NCI-H510A (cell line): ENCODE results near the gene ATP10B.
"Not testable (repeated sequence)": the region's sequence is repeated elsewhere in the genome, so short reads cannot be mapped to it uniquely, and the experiment has no call there.

Source experiments
- DNase-seq: peaks from one replicate; lab custom pipeline; 2025; lab: John Stamatoyannopoulos, UW

Gene ATP10B

DNA sequence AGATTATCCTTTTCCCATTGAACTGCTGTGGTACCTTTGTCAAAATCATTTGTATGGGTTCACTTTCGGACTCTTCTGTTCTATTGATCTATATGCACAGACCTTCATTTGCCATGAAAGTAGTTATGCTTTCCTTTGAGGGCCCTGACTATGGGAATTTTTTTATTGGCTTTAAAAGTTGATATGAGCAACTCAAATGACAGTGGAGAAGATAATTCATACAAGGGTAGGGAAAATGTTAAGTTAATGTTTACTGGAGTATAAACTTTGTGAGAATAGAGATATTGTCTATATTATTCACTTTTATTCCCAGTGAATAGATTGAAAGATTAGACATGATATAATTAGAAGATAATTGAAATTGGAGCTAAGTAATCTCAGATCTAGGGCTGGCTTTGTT lies 94.8 kb downstream of the ATP10B start:
- DNase-seq, result no peak

DNA sequence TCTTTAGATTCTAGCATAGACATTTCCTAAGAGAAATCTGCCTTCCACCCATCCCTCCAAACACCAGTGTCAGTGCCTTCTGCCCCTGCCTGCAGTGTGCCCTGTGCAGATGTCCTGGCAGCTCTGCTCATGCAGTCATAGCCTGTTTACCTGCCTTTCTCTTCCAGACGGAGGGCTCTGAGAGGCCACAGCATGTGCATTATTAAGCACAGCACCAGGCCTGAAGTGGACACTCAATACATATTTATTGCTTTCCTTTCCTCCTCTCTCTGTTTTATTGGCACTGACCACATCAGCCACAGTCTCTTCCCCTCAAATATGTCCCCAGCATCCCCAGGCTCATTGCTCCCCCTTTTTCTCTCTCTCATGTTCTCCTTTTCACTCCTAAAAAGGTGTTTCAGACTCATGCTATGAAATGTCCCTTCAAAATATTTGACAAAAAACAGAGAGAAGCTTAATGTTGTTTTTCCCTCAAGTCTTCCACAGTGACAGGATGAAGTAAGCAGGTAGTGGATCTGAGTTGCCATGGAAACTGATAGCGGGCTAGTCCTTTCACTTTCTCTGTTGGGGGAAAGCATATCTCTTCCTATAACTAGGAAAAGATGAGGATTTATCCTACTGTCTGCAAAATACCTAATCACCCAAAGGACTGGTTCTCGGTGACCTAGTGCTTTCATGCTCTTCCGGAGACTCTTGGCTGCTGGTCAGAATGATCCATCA lies 100.9 kb downstream of the ATP10B start:
- no peak for DNase-seq

DNA sequence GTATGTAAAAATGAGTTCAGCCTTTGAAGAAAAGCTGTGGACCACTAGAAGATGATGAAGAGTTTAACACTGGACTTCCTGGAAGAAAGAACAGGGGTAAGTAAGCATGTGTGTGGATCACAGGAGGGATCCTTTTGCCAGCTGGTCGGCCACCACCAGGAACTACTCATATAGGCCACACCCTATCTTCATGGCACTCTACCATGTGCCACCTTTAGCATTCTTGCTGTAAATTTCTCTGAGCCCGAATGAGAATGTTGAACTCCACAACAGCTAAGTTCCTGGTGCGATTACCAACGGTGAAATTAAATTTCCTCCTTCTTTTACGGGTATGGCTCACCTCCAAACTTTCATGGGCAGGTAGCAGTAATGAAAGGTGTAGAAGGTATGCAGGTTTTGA lies 102.3 kb downstream of the ATP10B start:
- DNase-seq, result no peak

DNA sequence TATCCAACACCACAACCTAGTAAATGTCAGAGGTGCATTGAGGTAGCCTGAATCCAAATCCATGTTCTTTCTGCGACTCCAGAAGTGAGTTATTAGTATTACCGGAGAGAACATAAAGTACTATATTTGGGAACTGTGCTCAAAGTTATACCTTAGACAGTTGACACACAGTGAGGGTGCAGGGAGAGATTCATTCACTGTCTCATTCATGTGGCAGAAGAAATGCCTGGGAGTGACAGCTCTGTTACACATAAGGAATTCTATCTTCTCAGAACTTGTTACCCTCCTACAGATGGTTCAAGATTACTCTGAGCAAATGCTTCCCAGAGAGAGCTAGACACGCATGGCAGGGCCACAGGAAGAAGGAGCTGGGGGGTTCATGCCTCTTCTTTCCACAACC lies 103.0 kb downstream of the ATP10B start:
- DNase-seq, result no peak

DNA sequence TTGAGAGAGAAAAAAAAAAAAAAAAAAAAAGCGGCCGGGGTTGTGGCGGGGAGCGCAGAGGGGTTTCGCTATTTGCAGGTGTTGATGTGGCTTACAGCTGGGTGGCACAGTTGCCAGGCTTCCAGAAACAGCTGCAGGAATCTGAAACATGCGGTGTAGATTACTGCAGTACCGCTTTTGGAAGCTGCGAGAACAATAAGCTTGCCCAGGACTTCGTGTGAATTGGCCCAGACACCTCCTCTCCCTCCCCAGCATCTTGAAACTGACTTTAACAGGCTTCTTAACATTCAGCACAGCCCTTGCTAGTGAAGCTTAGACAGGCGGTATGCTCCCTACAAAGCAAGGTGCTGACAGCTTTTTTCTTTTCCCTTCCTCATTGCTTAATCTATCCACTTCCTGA lies 104.0 kb downstream of the ATP10B start:
- DNase-seq, result no peak

DNA sequence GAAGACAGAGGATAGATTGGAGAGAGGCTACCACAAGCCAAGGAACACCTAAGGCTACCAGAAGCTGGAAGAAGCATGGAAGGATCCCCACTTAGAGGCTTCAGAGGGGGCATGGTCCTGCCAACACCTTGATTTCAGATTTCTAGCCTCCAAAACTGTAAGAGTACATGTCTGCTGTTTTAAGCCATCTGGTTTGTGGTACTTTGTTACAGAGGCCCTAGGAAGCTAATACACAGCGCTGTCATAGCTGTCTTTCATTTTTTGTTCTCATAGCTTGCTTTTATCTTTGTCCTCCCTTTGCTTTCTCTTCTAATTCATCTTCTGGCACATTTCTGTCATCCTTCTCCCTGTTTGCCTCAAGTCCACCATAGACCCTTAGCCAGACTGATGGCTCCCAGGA lies 104.5 kb downstream of the ATP10B start:
- no peak for DNase-seq

DNA sequence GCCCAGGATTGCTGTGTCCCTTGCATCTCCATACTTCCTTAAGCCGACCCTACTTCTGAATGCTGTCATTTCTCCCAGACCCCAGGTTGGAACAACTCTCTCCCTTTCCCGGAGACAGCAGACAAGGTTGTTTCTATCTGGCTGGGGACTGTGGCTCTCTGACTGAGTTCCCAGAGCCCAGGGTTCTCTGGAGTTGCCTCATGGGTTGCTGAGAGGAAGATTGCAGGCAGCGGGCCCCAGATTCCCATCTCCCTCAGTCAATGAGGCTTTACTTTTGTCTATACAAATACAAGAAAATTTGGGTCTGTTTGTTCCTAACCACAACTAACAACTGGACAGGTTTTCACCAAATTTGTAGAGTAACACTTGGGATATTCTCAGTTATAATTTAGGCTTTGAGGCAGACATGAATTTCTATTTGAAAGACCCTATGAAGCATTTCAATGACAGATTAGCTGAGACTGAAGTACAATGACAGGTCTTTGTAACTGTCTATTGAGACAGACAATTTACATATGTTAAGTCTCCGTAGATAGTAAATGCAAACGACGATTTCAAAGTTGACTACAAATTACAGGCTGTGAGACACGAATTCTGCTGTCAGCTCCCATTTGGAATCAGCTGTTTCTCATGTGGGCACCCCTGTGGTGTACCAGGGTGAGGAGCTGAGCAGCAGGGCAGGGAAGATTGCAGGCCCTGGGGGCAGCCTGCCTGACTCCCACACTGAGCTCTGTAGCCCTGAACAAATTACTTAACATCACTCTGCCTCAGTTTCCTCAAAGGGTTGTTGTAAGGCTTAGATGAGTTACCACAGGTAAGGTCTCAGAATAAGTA lies 107.5 kb downstream of the ATP10B start:
- DNase-seq, result no peak

DNA sequence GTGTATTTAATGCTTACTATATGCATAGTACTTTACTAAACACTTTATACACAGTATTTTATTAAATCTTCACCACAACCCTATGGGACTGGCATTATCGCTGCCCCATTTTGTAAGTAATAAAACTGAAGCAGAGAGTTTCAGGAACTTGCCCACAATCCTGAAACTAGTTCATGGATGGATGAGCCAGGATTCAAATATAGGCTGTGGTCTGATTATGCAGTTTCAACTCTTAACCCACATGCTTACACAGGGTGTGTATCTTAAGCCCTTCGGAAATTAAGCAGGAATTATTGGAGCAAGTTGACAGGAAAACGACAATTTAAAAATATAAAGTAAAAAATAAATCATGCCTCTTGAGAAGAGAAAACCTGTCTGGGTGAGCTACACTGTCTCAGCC lies 109.0 kb downstream of the ATP10B start:
- DNase-seq, result no peak

DNA sequence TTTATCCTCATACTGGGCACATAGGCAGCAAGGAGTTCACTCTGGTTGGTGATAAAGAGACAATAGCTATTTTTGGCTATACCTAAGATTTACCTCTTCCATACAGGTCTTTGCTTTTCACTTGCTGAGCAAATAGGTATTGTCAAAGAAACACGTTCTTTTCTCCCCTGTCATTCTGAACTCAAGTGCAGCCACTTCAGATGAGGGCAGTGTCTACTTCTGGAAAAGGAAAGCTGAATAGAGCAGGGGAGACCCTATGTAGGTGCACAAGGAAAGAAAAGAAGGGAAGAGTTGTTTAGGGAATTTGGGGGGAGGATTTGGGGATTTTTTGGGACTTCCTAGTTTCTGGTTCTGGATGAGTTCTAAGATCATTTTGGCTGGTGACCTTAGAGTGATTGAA lies 109.6 kb downstream of the ATP10B start:
- no peak for DNase-seq

DNA sequence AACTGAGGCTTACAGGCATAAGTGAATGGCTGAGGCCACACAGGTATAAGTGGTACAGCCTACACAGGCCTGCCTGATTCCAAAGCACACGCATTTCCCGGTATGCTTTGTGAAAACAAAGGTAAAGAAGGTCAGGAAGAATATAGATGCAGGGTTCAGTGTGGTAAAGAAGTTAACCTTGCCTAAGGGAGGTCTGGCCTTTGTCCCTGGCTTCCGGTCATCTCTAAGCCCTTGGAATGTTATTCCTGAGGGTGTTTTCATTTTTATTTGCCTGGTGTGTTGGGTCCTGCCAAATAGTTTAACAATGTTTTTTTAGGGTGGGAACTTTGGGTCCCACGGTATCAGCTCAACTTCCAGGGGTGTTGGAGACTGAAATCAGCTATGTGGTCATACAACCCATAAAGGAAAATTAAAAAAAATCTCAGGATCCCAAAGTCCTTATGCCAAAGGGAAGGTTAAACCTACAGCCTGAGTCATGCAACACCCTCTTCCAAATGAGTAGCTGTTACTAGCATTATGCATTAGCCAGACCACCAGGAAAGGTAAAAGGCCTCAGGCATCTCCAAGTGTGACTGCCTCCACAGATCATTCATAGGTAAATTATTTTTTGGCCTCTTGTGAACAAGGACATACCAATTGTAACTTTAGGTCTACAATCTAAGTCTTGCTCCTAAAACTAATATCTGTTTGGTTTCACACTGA lies 124.6 kb downstream of the ATP10B start:
- no peak for DNase-seq

DNA sequence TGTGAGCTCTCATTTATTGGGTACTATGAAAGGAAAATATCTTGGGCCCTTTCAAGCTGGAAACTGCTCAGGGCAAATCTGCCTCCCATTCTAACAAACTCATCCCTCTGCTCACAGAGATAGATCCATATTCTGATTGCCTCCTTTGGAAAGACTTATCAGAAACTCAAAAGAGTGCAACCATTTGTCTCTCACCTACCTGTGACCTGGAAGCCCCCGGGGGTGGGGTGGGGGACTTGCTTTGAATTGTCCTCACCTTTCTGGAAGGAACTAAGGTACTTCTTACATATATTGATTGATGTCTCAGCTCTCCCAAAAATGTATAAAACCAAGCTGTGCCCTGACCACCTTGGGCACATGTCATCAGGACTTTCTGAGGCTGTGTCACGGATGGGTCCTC lies 125.3 kb downstream of the ATP10B start:
- no peak for DNase-seq

DNA sequence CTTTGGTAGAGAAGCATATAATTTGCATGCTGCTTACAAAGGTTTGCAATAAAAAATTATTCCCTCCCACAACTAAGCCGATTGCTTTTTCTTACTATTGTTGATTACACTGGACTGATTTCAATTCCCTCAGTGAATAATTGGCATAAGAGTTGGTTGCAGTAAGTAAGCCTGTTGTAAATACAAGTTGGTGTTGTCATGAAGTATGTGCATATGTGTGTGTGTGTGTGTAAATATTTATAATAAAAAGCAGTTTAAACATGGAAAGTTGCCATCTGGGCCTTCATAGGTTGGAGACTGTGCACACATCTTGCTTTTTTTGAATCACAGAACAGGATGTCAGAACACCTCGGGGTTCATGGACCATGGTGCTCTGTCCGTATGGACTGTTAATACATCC lies 131.2 kb downstream of the ATP10B start:
- DNase-seq, result no peak

DNA sequence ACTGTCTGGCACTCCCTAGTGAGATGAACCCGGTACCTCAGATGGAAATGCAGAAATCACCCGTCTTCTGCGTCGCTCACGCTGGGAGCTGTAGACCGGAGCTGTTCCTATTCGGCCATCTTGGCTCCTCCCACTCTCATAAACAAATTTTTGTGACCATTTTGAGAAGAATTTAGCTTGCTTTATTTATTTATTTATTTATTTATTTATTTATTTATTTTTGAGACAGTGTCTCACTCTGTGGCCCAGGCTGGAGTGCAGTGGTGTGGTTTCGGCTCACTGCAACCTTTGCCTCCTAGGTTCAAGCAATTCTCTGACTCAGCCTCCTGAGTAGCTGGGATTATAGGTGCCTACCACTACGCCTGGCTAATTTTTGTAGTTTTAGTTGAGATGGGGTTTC lies 136.5 kb downstream of the ATP10B start:
- DNase-seq, result not testable (repeated sequence)

DNA sequence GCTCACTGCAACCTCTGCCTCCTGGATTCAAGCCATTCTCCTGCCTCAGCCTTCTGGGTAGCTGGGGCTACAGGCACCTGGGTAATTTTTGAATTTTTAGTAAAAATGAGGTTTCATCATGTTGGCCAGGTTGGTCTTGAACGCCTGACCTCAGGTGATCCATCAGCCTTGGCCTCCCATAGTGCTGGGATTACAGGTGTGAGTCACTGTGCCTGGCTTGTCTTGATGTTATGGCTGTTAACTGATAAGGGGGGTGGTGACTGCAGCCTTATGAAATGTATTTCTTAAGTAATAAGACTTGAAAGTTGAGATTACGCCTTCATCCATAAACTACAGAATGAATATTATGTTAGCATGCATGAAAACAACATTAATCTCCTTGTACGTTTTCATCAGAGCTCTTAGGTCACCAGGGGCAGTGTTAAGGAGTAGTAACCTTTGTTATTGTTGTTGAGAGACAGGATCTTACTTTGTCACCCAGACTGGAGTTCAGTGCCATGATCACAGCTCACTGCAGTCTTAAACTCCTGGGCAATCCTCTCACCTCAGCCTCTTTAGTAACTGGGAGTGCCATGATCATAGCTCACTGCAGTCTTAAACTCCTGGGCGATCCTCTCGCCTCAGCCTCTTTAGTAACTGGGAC lies 148.3 kb downstream of the ATP10B start:
- no peak for DNase-seq

DNA sequence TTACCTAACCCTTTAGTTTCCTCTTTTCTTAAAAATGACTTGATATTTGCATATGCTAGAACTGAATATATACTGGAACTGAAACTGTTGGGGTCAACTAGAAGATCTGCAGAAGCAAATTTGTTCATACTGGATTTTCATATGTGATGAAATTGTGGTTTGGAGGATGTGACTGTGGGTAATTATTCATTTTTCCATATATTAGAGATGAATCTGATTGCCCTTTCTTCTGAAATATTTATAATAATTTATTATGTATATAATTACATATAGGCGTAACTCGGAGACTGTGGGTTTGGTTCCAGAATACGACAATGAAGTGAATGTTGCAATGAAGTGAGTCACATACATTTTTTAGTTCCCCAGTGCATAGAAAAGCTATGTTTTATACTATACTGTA lies 149.1 kb downstream of the ATP10B start:
- no peak for DNase-seq

DNA sequence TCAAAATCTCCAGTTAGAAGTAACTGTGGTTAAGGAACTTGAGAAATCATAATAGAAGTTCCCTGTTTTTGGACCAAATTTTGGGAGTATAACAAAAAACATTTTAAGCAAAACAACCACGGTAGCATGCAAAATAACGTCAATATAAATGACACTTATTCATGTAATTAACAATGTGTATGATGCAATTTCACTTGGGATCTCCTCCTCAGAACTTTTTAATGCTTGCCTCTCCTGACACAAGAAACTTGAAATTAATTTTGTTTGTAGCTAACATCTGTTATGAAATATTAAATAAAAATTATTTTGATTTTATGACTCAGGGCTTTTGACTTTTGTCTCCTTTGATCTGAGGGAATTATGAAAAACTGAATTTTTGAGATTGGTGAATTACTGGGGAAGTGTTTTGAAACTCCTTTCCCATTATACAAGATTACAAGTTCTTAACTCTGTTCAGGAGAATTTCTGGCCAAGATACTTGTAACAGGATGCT lies 149.7 kb downstream of the ATP10B start:
- no peak for DNase-seq

DNA sequence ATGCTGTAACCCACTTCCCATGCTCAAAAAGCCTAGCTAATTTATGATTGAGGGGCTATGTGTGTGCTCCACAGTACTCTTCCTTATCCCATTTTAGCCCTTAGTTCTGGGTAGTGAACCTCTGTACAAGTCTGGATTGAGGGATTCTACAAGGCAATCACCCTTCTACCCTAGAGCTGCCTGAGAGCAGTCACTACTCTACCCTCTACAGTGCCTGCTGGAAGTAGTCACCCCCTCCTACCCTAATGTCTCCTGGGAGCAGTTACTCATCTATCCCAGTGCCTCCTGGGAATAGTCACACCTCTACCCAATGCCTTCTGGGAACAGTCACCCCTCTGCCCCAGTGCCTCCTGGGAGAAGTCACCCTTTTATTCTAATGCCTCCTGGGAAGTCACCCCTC lies 150.6 kb downstream of the ATP10B start:
- no peak for DNase-seq

DNA sequence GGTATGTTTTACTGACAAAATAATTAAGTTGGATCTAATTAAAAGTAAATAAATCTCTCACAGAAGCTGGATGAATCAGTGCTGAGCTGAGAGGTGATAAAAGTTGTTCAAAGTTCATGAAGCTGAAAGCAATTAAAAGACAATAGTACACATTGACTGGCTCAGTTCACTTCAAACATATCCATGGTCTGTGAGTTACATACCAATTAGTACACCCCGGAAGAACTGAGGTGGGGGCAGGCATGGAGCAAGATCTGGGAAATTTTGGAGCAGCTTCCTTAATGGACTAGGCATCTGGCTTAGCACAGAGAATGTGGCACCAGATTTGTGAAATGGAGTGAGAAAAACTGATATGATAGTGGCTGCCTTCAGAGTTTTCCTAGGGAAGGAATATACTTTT lies 152.7 kb downstream of the ATP10B start:
- DNase-seq, result no peak

DNA sequence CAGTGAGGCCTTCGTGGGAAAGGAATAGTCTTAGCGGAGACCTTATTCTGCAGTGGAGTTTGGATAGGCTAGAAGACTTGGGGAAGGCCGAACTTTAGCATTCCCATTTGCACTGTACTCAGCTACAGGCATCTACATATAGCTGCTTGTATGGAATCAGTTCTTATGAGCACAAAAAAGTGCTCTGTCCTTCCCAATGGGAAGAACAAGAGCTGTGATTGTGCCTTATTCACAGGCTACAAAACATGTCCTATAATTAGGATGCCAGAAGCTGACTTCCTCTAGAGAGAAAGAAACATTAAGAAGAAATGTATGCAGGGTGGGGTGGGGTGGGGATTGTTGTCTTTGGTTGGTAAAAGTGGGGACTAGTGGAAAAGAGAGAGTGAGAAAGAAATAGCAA lies 154.7 kb downstream of the ATP10B start:
- DNase-seq, result no peak

DNA sequence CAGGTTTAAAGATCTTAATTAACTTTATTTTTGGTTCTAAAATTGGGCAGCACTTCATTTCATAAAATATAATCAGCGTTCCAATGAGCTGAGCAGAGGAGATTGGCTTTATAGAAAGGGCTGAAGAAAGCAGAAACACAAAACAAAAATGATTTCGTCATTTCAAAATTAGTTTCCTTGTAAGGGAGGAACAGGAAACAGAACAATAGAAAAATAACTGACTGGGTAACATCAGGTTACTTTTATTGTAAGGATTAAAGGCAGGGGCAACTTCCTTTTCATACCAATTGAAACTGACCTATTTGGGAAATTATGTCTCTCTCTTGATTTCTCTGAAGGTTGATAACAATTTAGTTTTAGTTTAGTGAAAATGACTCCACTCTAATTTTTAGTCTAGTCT lies 157.1 kb downstream of the ATP10B start:
- DNase-seq, result no peak

DNA sequence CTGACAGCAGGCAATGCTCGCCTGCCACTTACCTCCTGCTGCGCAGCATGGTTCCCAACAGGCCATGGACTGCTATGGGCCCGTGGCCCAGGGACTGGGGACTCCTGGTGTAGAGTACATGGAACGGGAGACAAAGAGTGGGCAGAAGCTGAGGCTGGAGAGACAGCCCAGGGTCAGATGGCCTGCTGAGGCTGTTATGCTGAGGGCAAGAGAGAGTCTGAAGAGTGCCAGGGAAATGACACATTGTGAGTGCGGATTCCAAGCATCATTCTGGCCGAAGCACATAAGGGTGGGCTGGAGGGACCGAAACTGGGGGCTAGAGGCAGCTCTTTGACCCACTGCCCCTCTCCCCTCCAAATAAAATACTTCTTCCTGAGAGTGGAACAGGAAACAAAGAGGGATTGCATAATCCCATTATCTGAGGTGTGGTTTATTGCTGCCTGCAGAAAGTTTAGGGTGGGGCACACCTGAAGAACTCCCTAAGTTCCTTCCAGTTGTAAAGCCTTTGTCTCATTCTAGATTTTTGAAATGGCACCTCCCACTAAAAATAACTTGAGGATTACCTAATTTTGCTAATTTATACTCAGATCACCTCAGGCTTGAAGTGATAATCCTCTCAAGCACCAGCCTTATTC lies 158.1 kb downstream of the ATP10B start:
- no peak for DNase-seq

DNA sequence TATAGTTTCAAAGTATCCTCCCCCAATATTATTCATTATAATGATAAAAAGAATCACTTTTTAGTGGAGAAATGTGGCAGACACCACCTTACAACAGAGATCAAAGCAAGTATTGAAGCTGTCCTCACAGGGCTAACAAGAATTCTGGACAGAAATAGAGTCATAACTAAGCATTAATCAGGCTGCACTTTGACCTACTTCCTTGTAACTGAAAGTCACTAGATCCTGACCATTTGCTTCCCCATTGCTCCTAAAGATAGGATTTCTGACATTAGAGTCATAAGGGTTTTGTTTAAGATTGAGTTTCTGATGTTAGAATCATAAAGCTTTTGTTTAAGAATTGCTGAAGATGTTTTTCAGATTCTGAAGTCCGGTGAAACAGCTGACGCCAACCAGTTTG lies 159.7 kb downstream of the ATP10B start:
- no peak for DNase-seq
